Measurements from ENCODE around the gene STMN3.
"Not testable (repeated sequence)": the region's sequence is repeated elsewhere in the genome, so short reads cannot be mapped to it uniquely, and the experiment has no call there.

STMN3 gene

GRCh38 chr20:63659370-63659769 lies 6.1 kb upstream of the STMN3 start:
- Mint-ChIP-seq H3K27me3 (no peaks in the 10 kb centered on the region), H3K4me1 (ENCODE audit: low read depth) (peaks cover 36% of the 10 kb centered on the region), H3K4me3 (peak overlapping the region; percentile 97), H3K36me3 (ENCODE audit: low read depth) (peaks cover 62% of the 10 kb centered on the region), H3K27ac (peak overlapping the region; percentile 99), H3K9me3 (no peaks in the 10 kb centered on the region)
- no peak for DNase-seq

- Mint-ChIP-seq H3K36me3 (ENCODE audit: low read depth) (peaks cover 58% of the 10 kb centered on the region), H3K27ac (peak overlapping the region; percentile 99), H3K9me3 (no peaks in the 10 kb centered on the region), H3K4me1 (ENCODE audit: low read depth) (peaks cover 42% of the 10 kb centered on the region), H3K4me3 (peak overlapping the region; percentile 97), H3K27me3 (no peaks in the 10 kb centered on the region)
- no peak for DNase-seq
Observed at GRCh38 chr20:63658749-63659187, 5.5 kb upstream of the STMN3 start.

GRCh38 chr20:63657937-63658748 lies 4.9 kb upstream of the STMN3 start, which contains the start of gene RTEL1:
TSS of gene RTEL1 (plus strand) at chr20:63658312. CDS start at chr20:63659403, 1,091 bp downstream.
- Mint-ChIP-seq H3K9me3 (no peaks in the 10 kb centered on the region), H3K4me1 (ENCODE audit: low read depth) (peaks cover 42% of the 10 kb centered on the region), H3K36me3 (ENCODE audit: low read depth) (peaks cover 53% of the 10 kb centered on the region), H3K27ac (peak within 1 kb of the TSS; percentile 99), H3K4me3 (peak within 1 kb of the TSS; percentile 97), H3K27me3 (no peaks in the 10 kb centered on the region)
- DNase-seq = peak; percentile 97

- Mint-ChIP-seq H3K4me1 (ENCODE audit: low read depth) (peaks cover 42% of the 10 kb centered on the region), H3K9me3 (no peaks in the 10 kb centered on the region), H3K27me3 (no peaks in the 10 kb centered on the region), H3K36me3 (ENCODE audit: low read depth) (peaks cover 46% of the 10 kb centered on the region), H3K4me3 (peak overlapping the region; percentile 97), H3K27ac (peak overlapping the region; percentile 99)
- DNase-seq = no peak
Observed at GRCh38 chr20:63657260-63657936, 4.2 kb upstream of the STMN3 start.

GRCh38 chr20:63656451-63656850 lies 3.2 kb upstream of the STMN3 start:
- no peaks in the 10 kb centered on the region for H3K9me3 Mint-ChIP-seq
- H3K4me3 Mint-ChIP-seq = no peak overlapping the region
- H3K27ac Mint-ChIP-seq = no peak overlapping the region
- H3K4me1 Mint-ChIP-seq (ENCODE audit: low read depth) = peaks cover 46% of the 10 kb centered on the region
- peaks cover 2% of the 10 kb centered on the region for H3K27me3 Mint-ChIP-seq
- no peak for DNase-seq
- H3K36me3 Mint-ChIP-seq (ENCODE audit: low read depth) = peaks cover 36% of the 10 kb centered on the region

- Mint-ChIP-seq H3K4me1 (ENCODE audit: low read depth) (peaks cover 46% of the 10 kb centered on the region), H3K27ac (no peak overlapping the region), H3K36me3 (ENCODE audit: low read depth) (peaks cover 24% of the 10 kb centered on the region), H3K9me3 (no peaks in the 10 kb centered on the region), H3K4me3 (no peak overlapping the region), H3K27me3 (peaks cover 2% of the 10 kb centered on the region)
- DNase-seq = no peak
Observed at GRCh38 chr20:63655249-63655648, 2.0 kb upstream of the STMN3 start.

- H3K27me3 Mint-ChIP-seq = peaks cover 2% of the 10 kb centered on the region
- peak overlapping the region; percentile 77 for H3K4me3 Mint-ChIP-seq
- peaks cover 36% of the 10 kb centered on the region for H3K4me1 Mint-ChIP-seq (ENCODE audit: low read depth)
- no peaks in the 10 kb centered on the region for H3K9me3 Mint-ChIP-seq
- peaks cover 13% of the 10 kb centered on the region for H3K36me3 Mint-ChIP-seq (ENCODE audit: low read depth)
- H3K27ac Mint-ChIP-seq = peak overlapping the region; percentile 88
- no peak for DNase-seq
Observed at GRCh38 chr20:63653974-63654668, 897 bp upstream of the STMN3 start.

- no peaks in the 10 kb centered on the region for H3K9me3 Mint-ChIP-seq
- no peaks in the 10 kb centered on the region for H3K36me3 Mint-ChIP-seq (ENCODE audit: low read depth)
- peak overlapping the region; percentile 70 for H3K4me3 Mint-ChIP-seq
- H3K27ac Mint-ChIP-seq = no peak overlapping the region
- DNase-seq = peak; percentile 66
- peaks cover 2% of the 10 kb centered on the region for H3K27me3 Mint-ChIP-seq
- peaks cover 23% of the 10 kb centered on the region for H3K4me1 Mint-ChIP-seq (ENCODE audit: low read depth)
Observed at GRCh38 chr20:63652192-63652980, 838 bp downstream of the STMN3 start.

GRCh38 chr20:63651942-63652191 lies 1.4 kb downstream of the STMN3 start:
- Mint-ChIP-seq H3K4me3 (peak overlapping the region; percentile 70), H3K9me3 (no peaks in the 10 kb centered on the region), H3K4me1 (ENCODE audit: low read depth) (peaks cover 18% of the 10 kb centered on the region), H3K36me3 (ENCODE audit: low read depth) (no peaks in the 10 kb centered on the region), H3K27ac (no peak overlapping the region), H3K27me3 (peaks cover 2% of the 10 kb centered on the region)
- no peak for DNase-seq

- not testable (repeated sequence) for DNase-seq; H3K9me3 Mint-ChIP-seq; H3K4me3 Mint-ChIP-seq; H3K36me3 Mint-ChIP-seq (ENCODE audit: low read depth); H3K27me3 Mint-ChIP-seq; H3K27ac Mint-ChIP-seq
- H3K4me1 Mint-ChIP-seq (ENCODE audit: low read depth) = peaks cover 19% of the 10 kb centered on the region
Observed at GRCh38 chr20:63650486-63650885, 2.7 kb downstream of the STMN3 start.

GRCh38 chr20:63648895-63649589 lies 4.2 kb downstream of the STMN3 start:
- DNase-seq = no peak
- H3K9me3 Mint-ChIP-seq = no peaks in the 10 kb centered on the region
- H3K27ac Mint-ChIP-seq = peak overlapping the region; percentile 55
- H3K4me1 Mint-ChIP-seq (ENCODE audit: low read depth) = peaks cover 10% of the 10 kb centered on the region
- no peaks in the 10 kb centered on the region for H3K36me3 Mint-ChIP-seq (ENCODE audit: low read depth)
- H3K27me3 Mint-ChIP-seq = peaks cover 2% of the 10 kb centered on the region
- no peak overlapping the region for H3K4me3 Mint-ChIP-seq

- H3K9me3 Mint-ChIP-seq = no peaks in the 10 kb centered on the region
- no peak overlapping the region for H3K27ac Mint-ChIP-seq
- H3K4me1 Mint-ChIP-seq (ENCODE audit: low read depth) = peaks cover 8% of the 10 kb centered on the region
- H3K36me3 Mint-ChIP-seq (ENCODE audit: low read depth) = no peaks in the 10 kb centered on the region
- no peak for DNase-seq
- H3K4me3 Mint-ChIP-seq = no peak overlapping the region
- H3K27me3 Mint-ChIP-seq = peaks cover 2% of the 10 kb centered on the region
Observed at GRCh38 chr20:63648190-63648589, 5.0 kb downstream of the STMN3 start.

GRCh38 chr20:63645218-63645617 lies 8.0 kb downstream of the STMN3 start:
- Mint-ChIP-seq H3K4me1 (ENCODE audit: low read depth) (peaks cover 7% of the 10 kb centered on the region), H3K27me3 (no peaks in the 10 kb centered on the region), H3K27ac (no peak overlapping the region), H3K9me3 (no peaks in the 10 kb centered on the region), H3K4me3 (no peak overlapping the region), H3K36me3 (ENCODE audit: low read depth) (no peaks in the 10 kb centered on the region)
- no peak for DNase-seq

GRCh38 chr20:63643946-63644345 lies 9.3 kb downstream of the STMN3 start:
- H3K27me3 Mint-ChIP-seq = no peaks in the 10 kb centered on the region

More at GRCh38 chr20:63643946-63644345, 9.3 kb downstream of the STMN3 start:
- no peak for DNase-seq
- no peak overlapping the region for H3K27ac Mint-ChIP-seq
- peaks cover 18% of the 10 kb centered on the region for H3K4me1 Mint-ChIP-seq (ENCODE audit: low read depth)
- H3K9me3 Mint-ChIP-seq = no peaks in the 10 kb centered on the region
- peaks cover 3% of the 10 kb centered on the region for H3K36me3 Mint-ChIP-seq (ENCODE audit: low read depth)
- no peak overlapping the region for H3K4me3 Mint-ChIP-seq

Data from activated T-cell treated with anti-CD3 and anti-CD28 coated beads, Interleukin-2, amount 50 U/mL, for 24 hours (primary cell).